Small intestine (tissue), 7 donors: Measurements from ENCODE around the gene PARN. TPM values are rescaled to one million over a fixed set of nuclear protein-coding genes. Genes with fewer than 3 reads are reported as not detected.
"Not testable (repeated sequence)": the region's sequence is repeated elsewhere in the genome, so short reads cannot be mapped to it uniquely, and the experiment has no call there.

ENCODE experiments used
- DNase-seq, 2 donors: peaks; one replicate each; pipeline versions ENCODE4 v3.0.0 to v3.0.0-alpha.2; 2013
- FAIRE-seq: peaks from 2 replicates; lab custom pipeline; 2012; peaks lifted over from hg19 to GRCh38; lab: Jason Lieb, UNC
- H3K27ac ChIP-seq, 3 donors: one replicate each; pipeline ENCODE4 v1.5.1; 2013; ENCODE audit warnings: low read length in 2 of 3, mild to moderate bottlenecking in 2 of 3, control low read depth in 1 of 3, inconsistent platforms in 1 of 3, low read depth in 1 of 3, moderate library complexity in 1 of 3
- H3K27me3 ChIP-seq, 3 donors: one replicate each; pipeline ENCODE4 v1.6.1; 2013; ENCODE audit warnings: low read length in 3 of 3, inconsistent platforms in 1 of 3; ENCODE audit not compliant: control insufficient read depth in 3 of 3, insufficient read depth in 3 of 3
- H3K36me3 ChIP-seq, 3 donors: one replicate each; pipeline ENCODE4 v1.6.1; 2013; ENCODE audit warnings: low read length in 3 of 3, inconsistent platforms in 1 of 3, low read depth in 1 of 3, mild to moderate bottlenecking in 1 of 3, moderate library complexity in 1 of 3; ENCODE audit not compliant: control insufficient read depth in 3 of 3, insufficient read depth in 2 of 3
- H3K4me1 ChIP-seq, 3 donors: one replicate each; pipeline ENCODE4 v1.6.1; 2013; ENCODE audit warnings: low read length in 2 of 3, inconsistent platforms in 1 of 3, low read depth in 1 of 3, mild to moderate bottlenecking in 1 of 3, moderate library complexity in 1 of 3; ENCODE audit not compliant: control insufficient read depth in 3 of 3, insufficient read depth in 2 of 3
- H3K4me3 ChIP-seq, 3 donors: one replicate each; pipeline ENCODE4 v1.5.1; 2013; ENCODE audit warnings: low read length in 3 of 3, control low read depth in 1 of 3, inconsistent platforms in 1 of 3, low read depth in 1 of 3, mild to moderate bottlenecking in 1 of 3, moderate library complexity in 1 of 3
- H3K9me3 ChIP-seq, 2 donors: one replicate each; pipeline ENCODE4 v1.6.1; 2013; ENCODE audit warnings: low read depth in 1 of 2, low read length in 1 of 2; ENCODE audit not compliant: control insufficient read depth in 2 of 2, insufficient read depth in 1 of 2
- WGBS, 3 donors: extraction: QIAGEN DNeasy Blood & Tissue Kit; methylation state at CpG; one replicate each; pipeline ENCODE4 v1.1.7; 2013; 5-methylcytosine and 5-hydroxymethylcytosine counted together
- polyA plus RNA-seq, 4 donors: library from polyadenylated mRNA; stranded (reverse) in 3 of 4; unstranded in 1 of 4; fragments of 200-250 nt in 3 of 4; fragments of 120-200 nt in 1 of 4; gene quantifications; one replicate each; pipeline versions ENCODE4 v1.2.1 to v1.2.3, GENCODE V29; 2013
- donor health status: healthy with polysubstance abuse.
- donor health status: control.
- donor health status: control.
- donor health status: Bipolar disorder and iron deficiency.
- donor health status: healthy.

Gene PARN
- polyA plus RNA-seq, 4 donors = 11.1 to 25.5 (median 15.8) TPM

- H3K36me3 ChIP-seq = peaks cover 0 to 2% (median 2%) of the 10 kb centered on the region in 3 donors
- WGBS, 3 donors = 91 to 95% (median 91%) methylated on average over 4 of the region's 4 CpGs
Measured at GRCh38 chr16:14428043-14428442, 202.0 kb downstream of the PARN start.

GRCh38 chr16:14427371-14427948 is 202.6 kb downstream of the PARN start:
- no peak for DNase-seq
- 72 to 81% (median 77%) methylated on average over 9 of the region's 9 CpGs for WGBS, 3 donors
- Histone ChIP-seq H3K36me3 (peaks cover 0 to 2% (median 2%) of the 10 kb centered on the region in 3 donors), H3K4me1 (no peaks in the 10 kb centered on the region), H3K9me3 (no peaks in the 10 kb centered on the region), H3K27me3 (no peaks in the 10 kb centered on the region), H3K27ac (no peak overlapping the region), H3K4me3 (no peak overlapping the region)
- FAIRE-seq = no peak

More at GRCh38 chr16:14428043-14428442, 202.0 kb downstream of the PARN start:
- DNase-seq = no peak
- Histone ChIP-seq H3K4me1 (no peaks in the 10 kb centered on the region), H3K27me3 (no peaks in the 10 kb centered on the region), H3K4me3 (no peak overlapping the region), H3K27ac (no peak overlapping the region), H3K9me3 (peaks cover 0 to 4% of the 10 kb centered on the region in 2 donors)
- FAIRE-seq = no peak

GRCh38 chr16:14424595-14424994 is 205.5 kb downstream of the PARN start:
- WGBS, 3 donors = 78 to 90% (median 81%) methylated on average over 4 of the region's 4 CpGs
- no peak for FAIRE-seq
- Histone ChIP-seq H3K4me1 (no peaks in the 10 kb centered on the region), H3K27ac (no peak overlapping the region), H3K36me3 (peaks cover 0 to 2% (median 0%) of the 10 kb centered on the region in 3 donors), H3K4me3 (no peak overlapping the region), H3K27me3 (no peaks in the 10 kb centered on the region), H3K9me3 (no peaks in the 10 kb centered on the region)
- no peak for DNase-seq

GRCh38 chr16:14423344-14423743 is 206.7 kb downstream of the PARN start:
- H3K4me1 ChIP-seq = no peaks in the 10 kb centered on the region
- H3K9me3 ChIP-seq = no peaks in the 10 kb centered on the region
- 82 to 91% (median 88%) methylated on average over 4 of the region's 4 CpGs for WGBS, 3 donors
- FAIRE-seq = no peak
- H3K27ac ChIP-seq = no peak overlapping the region
- no peak for DNase-seq
- no peaks in the 10 kb centered on the region for H3K27me3 ChIP-seq
- H3K36me3 ChIP-seq = peaks cover 0 to 2% (median 0%) of the 10 kb centered on the region in 3 donors
- H3K4me3 ChIP-seq = no peak overlapping the region

- FAIRE-seq (no peak), DNase-seq (no peak)
- H3K27ac ChIP-seq = no peak overlapping the region
- H3K9me3 ChIP-seq = peaks cover 0 to 4% of the 10 kb centered on the region in 2 donors
- H3K36me3 ChIP-seq = no peaks in the 10 kb centered on the region
- H3K4me1 ChIP-seq = no peaks in the 10 kb centered on the region
- no peak overlapping the region for H3K4me3 ChIP-seq
- WGBS, 3 donors = 75 to 90% (median 87%) methylated on average over 18 of the region's 18 CpGs
- no peaks in the 10 kb centered on the region for H3K27me3 ChIP-seq
Measured at GRCh38 chr16:14420721-14421488, 209.2 kb downstream of the PARN start.

- not testable (repeated sequence) for H3K9me3 ChIP-seq, FAIRE-seq, H3K4me3 ChIP-seq, H3K4me1 ChIP-seq, H3K27me3 ChIP-seq, H3K27ac ChIP-seq, DNase-seq, H3K36me3 ChIP-seq
- WGBS, 3 donors = 86 to 93% (median 90%) methylated on average over 4 of the region's 4 CpGs
Measured at GRCh38 chr16:14420243-14420642, 209.8 kb downstream of the PARN start.

GRCh38 chr16:14419817-14420216 is 210.2 kb downstream of the PARN start:
- WGBS, 3 donors = 78 to 91% (median 91%) methylated on average over 2 to 3 of the region's 3 CpGs
- H3K4me3 ChIP-seq = no peak overlapping the region
- H3K36me3 ChIP-seq = no peaks in the 10 kb centered on the region
- H3K9me3 ChIP-seq = peaks cover 0 to 4% of the 10 kb centered on the region in 2 donors
- no peaks in the 10 kb centered on the region for H3K4me1 ChIP-seq
- H3K27me3 ChIP-seq = no peaks in the 10 kb centered on the region
- H3K27ac ChIP-seq = no peak overlapping the region
- DNase-seq = no peak
- no peak for FAIRE-seq

- FAIRE-seq (no peak), DNase-seq (no peak)
- Histone ChIP-seq H3K27ac (no peak overlapping the region), H3K9me3 (peaks cover 0 to 4% of the 10 kb centered on the region in 2 donors), H3K4me1 (no peaks in the 10 kb centered on the region), H3K36me3 (no peaks in the 10 kb centered on the region), H3K4me3 (no peak overlapping the region), H3K27me3 (no peaks in the 10 kb centered on the region)
- 73 to 80% (median 77%) methylated on average over 6 of the region's 6 CpGs for WGBS, 3 donors
Measured at GRCh38 chr16:14418795-14419225, 211.2 kb downstream of the PARN start.
